Forelimb muscle (tissue), 1 donor: ENCODE measurements around the gene PCSK5. TPM values are rescaled to one million over a fixed set of nuclear protein-coding genes. Genes with fewer than 3 reads are reported as not detected.
A peak's percentile ranks its signal among the peaks of the same experiment; 100 is the strongest.
"Not testable (repeated sequence)": the region's sequence is repeated elsewhere in the genome, so short reads cannot be mapped to it uniquely, and the experiment has no call there.

Source experiments
- DNase-seq: peaks from one replicate; pipeline ENCODE4 v3.0.0-alpha.2; 2013; ENCODE audit warnings: low read depth
- polyA plus RNA-seq: library from polyadenylated mRNA; unstranded; fragments of 120-200 nt; gene quantifications from one replicate; pipeline ENCODE4 v1.2.1, GENCODE V29; 2013; ENCODE audit not compliant: insufficient read length

PCSK5 gene
- polyA plus RNA-seq, 1 donor = 11.8 TPM

GRCh38 chr9:75963321-75963720 is 72.8 kb downstream of the PCSK5 start:
- not testable (repeated sequence) for DNase-seq

- no peak for DNase-seq
Observed at GRCh38 chr9:75964427-75964826, 74.0 kb downstream of the PCSK5 start.

- DNase-seq = no peak
Observed at GRCh38 chr9:75965231-75965630, 74.8 kb downstream of the PCSK5 start.

DNA sequence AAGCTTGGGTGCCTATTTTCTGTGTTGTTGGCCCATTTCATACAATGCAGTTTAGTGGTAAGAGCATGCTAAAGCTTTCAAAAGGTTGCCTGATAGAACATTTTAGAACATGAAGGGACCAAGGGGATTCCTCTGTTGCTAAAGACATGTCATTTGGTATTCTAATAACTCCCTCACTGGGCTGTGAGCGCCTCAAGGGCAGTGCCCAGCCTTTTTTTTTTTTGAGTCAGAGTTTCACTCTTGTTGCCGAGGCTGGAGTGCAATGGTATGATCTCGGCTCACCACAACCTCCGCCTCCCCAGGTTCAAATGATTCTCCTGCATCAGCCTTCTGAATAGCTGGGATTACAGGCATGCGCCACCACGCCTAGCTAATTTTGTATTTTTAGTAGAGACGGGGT is 77.1 kb downstream of the PCSK5 start:
- no peak for DNase-seq

GRCh38 chr9:75974016-75974766 is 83.7 kb downstream of the PCSK5 start:
- no peak for DNase-seq

- DNase-seq = no peak
Observed at GRCh38 chr9:75975071-75975470, 84.6 kb downstream of the PCSK5 start.

GRCh38 chr9:75976549-75976948 is 86.1 kb downstream of the PCSK5 start:
- DNase-seq = no peak

GRCh38 chr9:75979362-75979761 is 88.9 kb downstream of the PCSK5 start:
- DNase-seq = no peak

DNA sequence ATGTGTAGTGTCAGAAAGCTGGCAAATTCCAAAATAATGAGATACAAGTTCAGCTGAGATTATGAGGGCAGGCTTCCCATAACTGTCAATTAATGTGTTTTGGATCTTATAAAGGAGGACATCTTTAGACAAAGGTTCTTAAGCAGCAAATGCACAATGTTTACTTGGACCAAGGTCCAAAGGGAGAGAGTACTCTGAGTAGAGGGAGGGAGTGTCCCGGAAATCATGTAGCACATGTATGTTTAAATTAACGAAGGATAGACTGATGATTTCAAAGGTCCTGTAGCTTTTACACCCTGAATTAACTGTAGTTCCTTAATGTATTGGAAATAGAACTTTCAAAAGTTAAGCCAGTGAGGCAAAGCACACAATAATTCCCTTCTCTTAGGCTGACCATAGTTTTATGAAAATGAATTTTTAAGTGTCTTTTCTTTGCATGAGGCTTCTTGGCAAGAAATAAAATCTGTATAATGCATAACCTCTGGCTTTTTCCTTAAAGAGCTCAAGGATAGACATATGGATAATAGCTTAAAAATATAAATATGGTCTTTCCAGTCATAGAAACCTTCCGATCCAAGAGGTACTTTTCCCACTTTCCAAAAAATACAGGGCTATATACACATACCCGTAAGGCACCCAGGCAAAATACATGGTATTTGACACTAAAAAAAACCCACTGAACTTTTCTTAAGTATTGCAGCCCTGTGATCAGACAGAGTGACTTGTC is 93.0 kb downstream of the PCSK5 start:
- DNase-seq = no peak

- DNase-seq = no peak
Observed at GRCh38 chr9:75985515-75985914, 95.0 kb downstream of the PCSK5 start.

DNA sequence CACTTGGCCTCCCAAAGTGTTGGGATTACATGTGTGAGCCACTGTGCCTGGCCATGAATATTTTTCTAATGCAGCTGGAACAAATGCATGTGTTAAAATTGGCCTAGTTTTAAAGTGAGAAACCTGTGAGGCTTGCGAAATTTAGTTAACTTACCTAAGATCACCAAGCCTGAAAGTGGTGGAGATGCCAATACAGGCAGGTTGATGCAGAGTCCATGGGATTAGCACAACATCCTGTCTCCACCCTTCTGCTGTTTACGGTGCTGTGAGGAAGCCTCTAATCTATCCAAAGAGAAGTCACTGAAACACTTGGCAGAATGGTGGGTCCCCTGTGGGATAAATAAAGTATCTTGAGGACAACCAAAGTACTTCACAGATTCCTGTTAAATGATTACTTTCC is 98.2 kb downstream of the PCSK5 start:
- DNase-seq = no peak

DNA sequence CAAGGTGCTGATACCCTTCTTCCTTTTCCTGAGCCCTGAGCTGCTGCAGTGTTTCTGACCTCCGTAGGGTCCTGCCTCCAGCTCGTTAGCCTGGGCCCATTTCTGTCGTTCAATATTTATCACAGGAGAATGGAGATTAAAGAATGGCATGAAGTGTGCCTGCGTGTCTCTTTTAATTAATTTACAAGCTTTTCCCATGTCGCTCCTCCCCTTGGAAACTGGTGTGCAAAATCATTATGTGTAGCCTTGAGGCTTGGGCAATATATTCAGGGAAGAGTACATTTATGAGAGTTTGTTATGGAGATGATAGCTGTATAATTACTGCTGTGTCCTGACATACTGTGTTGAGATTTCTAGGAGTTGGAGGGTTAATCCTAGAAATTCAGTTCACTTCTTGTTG is 99.7 kb downstream of the PCSK5 start:
- DNase-seq = no peak

GRCh38 chr9:75990576-75991304 is 100.3 kb downstream of the PCSK5 start:
- DNase-seq = no peak

DNA sequence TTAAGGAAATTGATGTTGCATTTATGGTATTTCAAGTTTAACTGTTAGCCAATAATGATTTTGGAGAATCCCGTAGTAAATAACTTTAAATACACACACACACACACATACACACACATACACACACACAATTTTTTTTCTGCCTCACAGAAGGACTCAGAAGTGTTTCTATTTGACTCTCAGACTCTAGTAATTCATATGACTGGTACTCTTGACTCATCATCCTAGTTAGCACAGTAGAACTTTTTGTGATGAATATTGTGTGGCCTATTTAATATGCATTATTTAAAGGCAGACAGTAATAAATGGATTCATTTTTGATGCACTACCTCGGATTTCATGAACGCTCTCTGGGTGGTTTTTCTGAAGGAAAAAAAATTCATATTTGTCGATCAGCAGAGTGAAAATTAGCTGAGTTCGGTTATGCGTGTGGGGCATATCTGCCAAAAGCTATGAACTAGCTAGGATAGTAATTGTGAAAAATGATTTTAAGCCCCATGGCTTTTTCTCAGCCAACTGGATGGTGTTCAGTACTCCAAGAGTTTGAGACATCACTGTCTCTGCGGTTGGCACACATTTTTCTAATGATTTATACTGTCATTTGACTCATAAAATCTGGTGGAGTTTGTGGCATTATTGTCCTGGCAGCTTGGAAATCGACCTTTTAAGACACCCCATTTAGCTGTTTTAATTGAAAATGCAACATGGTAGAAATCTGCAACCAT is 102.2 kb downstream of the PCSK5 start:
- DNase-seq = no peak

GRCh38 chr9:75993434-75993833 is 103.0 kb downstream of the PCSK5 start:
- DNase-seq = no peak

DNA sequence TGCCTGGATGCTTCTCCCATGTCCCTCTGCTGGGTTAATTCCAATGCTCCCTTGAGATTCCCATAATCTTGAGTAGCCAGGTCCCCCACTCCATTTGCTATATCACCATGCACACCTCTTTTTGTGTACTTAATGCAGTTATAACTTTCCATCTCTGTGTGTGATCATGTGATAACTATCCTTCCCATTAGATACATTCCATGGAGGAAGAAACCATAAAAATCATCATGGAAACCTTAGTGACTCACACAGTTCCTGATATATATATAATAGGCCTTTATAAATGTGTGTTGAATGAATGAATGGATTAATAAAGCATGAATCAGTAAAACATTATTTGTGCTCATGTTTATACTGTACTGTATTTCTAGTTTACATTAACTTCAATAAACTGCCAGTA is 104.6 kb downstream of the PCSK5 start:
- DNase-seq = no peak

GRCh38 chr9:75996726-75997125 is 106.3 kb downstream of the PCSK5 start:
- no peak for DNase-seq

DNA sequence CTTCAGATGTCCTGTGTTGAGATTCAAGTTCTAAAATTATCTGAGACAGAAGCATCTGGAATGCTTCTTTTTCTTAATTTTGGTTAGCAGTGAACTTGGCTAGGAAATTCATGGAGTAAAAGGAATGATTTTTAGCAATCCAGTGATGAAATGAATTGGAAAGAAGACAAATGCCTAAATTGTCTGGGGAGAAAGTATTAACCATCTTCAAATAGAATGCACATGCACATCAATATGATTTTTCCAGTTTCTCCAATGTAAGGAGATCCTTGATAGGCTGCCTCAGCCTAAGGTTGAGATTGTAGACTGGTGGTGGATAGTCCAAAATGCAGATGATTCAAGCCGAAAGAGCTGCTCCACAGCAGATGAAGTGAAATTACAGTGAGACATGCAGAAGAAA is 106.7 kb downstream of the PCSK5 start:
- DNase-seq = peak; percentile 36

GRCh38 chr9:75998096-75998780 is 107.8 kb downstream of the PCSK5 start:
- DNase-seq = no peak

GRCh38 chr9:76001459-76001858 is 111.0 kb downstream of the PCSK5 start:
- no peak for DNase-seq

GRCh38 chr9:76003041-76003440 is 112.6 kb downstream of the PCSK5 start:
- DNase-seq = no peak
